GM12874 (cell line): ENCODE measurements around the gene RPA4.

Experiments
- CTCF ChIP-seq: IDR thresholded peaks from 2 replicates; pipeline ENCODE4 v1.5.1; 2011; ENCODE audit warnings: low read depth, mild to moderate bottlenecking, control low read depth, low read length, moderate library complexity; ENCODE audit not compliant: insufficient read depth

RPA4 gene

DNA sequence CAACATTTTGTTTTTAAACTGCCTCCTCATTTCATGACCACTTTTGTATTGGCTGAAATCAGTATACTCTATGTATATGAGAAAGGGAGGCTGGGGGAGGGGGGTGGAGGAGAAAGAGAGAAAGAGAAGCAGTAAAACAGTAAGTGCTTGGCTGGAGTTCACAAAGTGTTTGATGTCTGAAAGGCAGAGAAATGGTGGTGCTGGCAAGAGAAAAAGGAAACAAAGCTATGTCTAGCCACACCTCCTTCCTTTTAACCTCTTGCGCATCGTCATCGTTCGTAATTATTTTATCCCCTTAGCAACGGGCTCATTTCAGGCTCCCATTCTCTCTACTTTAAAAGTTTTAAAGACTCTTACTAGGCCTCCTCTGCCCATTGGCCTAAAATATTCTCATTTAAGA, 25.6 kb downstream of the RPA4 start:
- no peak for TF ChIP-seq CTCF

DNA sequence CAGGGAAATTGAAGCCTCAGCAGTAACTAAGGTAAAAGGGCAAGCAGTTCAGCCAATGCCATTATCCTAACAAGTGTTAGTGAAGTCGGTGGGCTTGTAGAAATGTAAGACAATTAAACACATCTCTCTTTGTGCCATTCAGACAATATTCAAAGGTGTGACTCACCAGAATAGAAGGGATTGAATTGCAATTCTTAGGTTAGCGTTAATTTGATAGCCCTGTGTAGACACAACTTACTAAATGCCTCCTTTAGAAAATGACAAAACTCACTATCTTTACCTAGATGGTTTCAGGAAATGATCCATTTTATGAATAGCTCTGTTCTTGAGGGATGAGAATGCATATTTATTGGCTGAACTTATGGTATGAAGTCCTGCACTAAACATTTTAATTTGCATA, 35.2 kb downstream of the RPA4 start:
- no peak for TF ChIP-seq CTCF

GRCh38 chrX:96919672-96920071, 36.0 kb downstream of the RPA4 start:
- TF ChIP-seq CTCF, result no peak

- TF ChIP-seq CTCF, result no peak
These were observed 40.9 kb downstream of the RPA4 start for GRCh38 chrX:96924581-96924980.

GRCh38 chrX:96929036-96929435, 45.3 kb downstream of the RPA4 start:
- TF ChIP-seq CTCF, result no peak
